GM12874 (cell line): ENCODE data around the gene HOXC4.

Experiments
- TF ChIP-seq, protein P1 (sequence below): IDR thresholded peaks from 2 replicates; pipeline ENCODE4 v1.5.1; 2011; ENCODE audit warnings: low read depth, mild to moderate bottlenecking, control low read depth, low read length, moderate library complexity; ENCODE audit not compliant: insufficient read depth

The HOXC4 gene

DNA sequence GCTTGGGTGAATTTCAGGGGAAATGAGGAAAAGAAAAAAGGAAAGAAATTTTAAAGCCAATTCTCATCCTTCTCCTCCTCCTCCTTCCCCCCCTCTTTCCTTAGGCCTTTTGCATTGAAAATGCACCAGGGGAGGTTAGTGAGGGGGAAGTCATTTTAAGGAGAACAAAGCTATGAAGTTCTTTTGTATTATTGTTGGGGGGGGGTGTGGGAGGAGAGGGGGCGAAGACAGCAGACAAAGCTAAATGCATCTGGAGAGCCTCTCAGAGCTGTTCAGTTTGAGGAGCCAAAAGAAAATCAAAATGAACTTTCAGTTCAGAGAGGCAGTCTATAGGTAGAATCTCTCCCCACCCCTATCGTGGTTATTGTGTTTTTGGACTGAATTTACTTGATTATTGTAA, 1.9 kb downstream of the HOXC4 start:
- TF ChIP-seq, protein P1, sequence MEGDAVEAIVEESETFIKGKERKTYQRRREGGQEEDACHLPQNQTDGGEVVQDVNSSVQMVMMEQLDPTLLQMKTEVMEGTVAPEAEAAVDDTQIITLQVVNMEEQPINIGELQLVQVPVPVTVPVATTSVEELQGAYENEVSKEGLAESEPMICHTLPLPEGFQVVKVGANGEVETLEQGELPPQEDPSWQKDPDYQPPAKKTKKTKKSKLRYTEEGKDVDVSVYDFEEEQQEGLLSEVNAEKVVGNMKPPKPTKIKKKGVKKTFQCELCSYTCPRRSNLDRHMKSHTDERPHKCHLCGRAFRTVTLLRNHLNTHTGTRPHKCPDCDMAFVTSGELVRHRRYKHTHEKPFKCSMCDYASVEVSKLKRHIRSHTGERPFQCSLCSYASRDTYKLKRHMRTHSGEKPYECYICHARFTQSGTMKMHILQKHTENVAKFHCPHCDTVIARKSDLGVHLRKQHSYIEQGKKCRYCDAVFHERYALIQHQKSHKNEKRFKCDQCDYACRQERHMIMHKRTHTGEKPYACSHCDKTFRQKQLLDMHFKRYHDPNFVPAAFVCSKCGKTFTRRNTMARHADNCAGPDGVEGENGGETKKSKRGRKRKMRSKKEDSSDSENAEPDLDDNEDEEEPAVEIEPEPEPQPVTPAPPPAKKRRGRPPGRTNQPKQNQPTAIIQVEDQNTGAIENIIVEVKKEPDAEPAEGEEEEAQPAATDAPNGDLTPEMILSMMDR = no peak

DNA sequence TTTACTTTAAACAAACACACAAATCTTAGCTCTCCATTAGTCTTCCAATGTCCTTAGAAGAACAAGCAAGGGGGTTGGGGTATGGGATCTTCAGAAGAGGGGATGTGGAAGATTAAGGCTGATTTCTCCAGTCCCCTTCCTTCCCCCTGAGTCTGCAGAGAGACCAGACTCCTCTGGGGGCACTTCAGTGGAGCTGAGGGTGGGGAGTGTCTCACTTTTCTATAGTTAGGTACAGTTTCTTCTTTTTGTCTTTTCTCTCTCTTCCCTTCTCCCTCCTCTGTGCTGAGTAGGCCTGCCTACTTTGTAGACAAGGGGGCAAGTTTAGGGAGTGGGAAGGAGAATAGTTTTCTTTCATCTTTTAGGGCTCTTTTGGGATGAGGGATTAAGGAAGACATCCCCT, 2.5 kb downstream of the HOXC4 start:
- TF ChIP-seq, protein P1 = no peak

DNA sequence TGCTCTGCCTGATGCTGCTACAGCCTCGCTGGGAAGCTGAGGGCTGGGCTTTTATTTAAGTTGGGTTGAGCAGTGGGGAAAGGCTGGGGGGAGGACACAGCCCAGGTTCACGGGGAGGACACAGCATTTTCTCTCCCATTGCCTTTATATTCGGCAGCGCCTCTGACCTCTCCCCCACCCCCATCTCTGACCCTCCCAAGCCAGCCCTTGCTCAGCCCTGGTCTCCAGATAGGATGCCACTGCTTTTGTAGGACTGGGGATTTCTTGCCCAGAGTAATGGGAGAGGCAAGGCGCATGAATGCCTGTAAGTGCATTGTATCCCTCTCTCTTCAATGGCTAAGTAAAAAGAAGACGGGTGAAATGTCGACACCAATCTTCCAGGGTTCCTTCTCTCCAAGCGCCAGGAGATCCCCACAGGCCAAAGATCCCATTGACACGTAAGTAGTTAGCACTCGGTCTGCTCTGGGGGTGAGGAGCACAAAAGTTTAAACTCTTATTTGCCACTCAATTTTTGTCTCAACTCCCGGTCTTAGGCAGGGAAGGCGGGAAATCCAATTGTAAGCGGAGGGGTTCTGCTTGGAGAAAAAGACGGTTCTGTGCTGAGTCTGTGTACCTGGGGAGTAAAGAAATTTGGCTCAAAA, 4.6 kb downstream of the HOXC4 start:
- TF ChIP-seq, protein P1 = no peak

DNA sequence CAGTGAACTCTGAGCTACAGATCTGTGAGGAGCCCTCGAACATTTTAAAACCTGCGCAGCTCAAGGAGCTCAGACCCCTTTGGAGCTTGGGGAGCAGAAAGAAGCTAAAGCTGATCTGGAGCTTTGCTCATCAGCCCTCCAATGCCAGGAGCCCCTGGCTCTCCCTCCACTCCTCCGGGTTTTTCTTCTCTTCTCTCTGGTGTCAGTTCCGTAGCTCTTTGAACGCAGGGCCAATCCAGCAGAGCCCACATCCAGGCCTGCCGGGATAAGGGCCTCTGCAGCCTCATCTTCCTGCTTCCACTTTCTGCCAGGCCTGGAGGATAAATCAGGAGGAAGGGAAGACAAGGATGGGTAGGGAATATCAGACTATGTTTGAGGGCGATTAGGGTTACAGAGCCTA, 6.0 kb downstream of the HOXC4 start:
- TF ChIP-seq, protein P1 = no peak

DNA sequence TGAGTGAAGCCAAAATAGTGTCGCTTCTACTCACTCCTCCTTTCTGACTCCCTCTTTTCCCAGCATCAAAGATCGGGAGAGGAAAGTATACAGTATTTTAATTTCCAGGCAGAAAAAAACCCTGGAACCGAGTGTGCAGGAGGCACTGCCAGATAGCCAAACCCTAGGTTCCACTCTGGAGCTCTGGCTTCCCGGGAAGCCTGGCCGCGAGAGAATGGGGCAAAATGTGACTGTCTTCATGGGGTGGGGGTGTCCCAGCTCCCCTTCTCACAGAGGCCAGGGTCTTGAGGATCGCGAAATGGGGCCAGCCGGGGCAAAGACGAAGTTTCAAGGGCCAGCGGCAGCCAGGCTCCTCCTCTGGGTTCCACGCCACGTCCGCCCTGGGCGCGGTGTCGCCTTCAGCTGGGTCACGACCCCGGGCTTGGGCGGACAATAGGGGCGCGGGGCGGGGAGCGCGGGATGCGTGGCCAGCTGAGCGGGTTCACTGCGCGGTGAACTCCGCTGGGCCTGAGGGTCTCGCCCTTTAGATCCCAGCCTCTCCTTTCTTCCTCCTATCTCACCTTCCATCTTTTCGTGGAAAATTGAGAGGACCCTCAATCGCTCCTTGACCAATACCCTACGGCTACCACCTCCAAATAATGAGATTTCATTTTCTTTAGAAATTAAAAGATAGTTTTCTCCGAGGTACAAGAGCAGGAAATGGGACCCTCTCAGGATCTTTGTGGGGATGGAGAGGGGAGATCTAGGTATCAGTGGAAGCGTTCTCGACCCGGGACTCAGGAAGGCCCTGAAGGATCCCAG, 6.7 kb downstream of the HOXC4 start:
- TF ChIP-seq, protein P1 = no peak

GRCh38 chr12:54060975-54061778, 7.5 kb downstream of the HOXC4 start:
- TF ChIP-seq, protein P1 = no peak

- TF ChIP-seq, protein P1 = no peak
Observed at GRCh38 chr12:54065677-54066076, 12.0 kb downstream of the HOXC4 start.
